HG02642 (cell line): Measurements from ENCODE around the gene DBX2.
"Not testable (repeated sequence)": the region's sequence is repeated elsewhere in the genome, so short reads cannot be mapped to it uniquely, and the experiment has no call there.

Experiments used
- ATAC-seq: cut with Tn5 transposase; IDR thresholded peaks from one replicate; pipeline ENCODE4 v1.9.1; 2021; ENCODE audit warnings: mild to moderate bottlenecking; ENCODE audit not compliant: unreplicated experiment, poor library complexity

DBX2 gene

GRCh38 chr12:45012749-45013148, 38.1 kb downstream of the DBX2 start:
- no peak for ATAC-seq

GRCh38 chr12:45010059-45010458, 40.8 kb downstream of the DBX2 start:
- no peak for ATAC-seq

GRCh38 chr12:45008211-45008610, 42.7 kb downstream of the DBX2 start:
- no peak for ATAC-seq

GRCh38 chr12:44999355-44999754, 51.5 kb downstream of the DBX2 start:
- no peak for ATAC-seq

- ATAC-seq = no peak
Observed at GRCh38 chr12:44993161-44993560, 57.7 kb downstream of the DBX2 start.

GRCh38 chr12:44984863-44985262, 66.0 kb downstream of the DBX2 start:
- not testable (repeated sequence) for ATAC-seq

GRCh38 chr12:44979918-44980317, 71.0 kb downstream of the DBX2 start:
- ATAC-seq = no peak

- no peak for ATAC-seq
Observed at GRCh38 chr12:44976246-44976645, 74.7 kb downstream of the DBX2 start.

- no peak for ATAC-seq
Observed at GRCh38 chr12:44972746-44973421, 78.0 kb downstream of the DBX2 start.

- no peak for ATAC-seq
Observed at GRCh38 chr12:44968965-44969364, 81.9 kb downstream of the DBX2 start.
